HepG2 (cell line): ENCODE data around the gene ROCK1. TPM values are rescaled to one million over a fixed set of nuclear protein-coding genes. Genes with fewer than 3 reads are reported as not detected.

Experiments used
- ATAC-seq: fragments of 200-7000 bp; cut with Tn5 transposase; 3 replicates; pipeline ENCODE4 v1.9.1; 2020; ENCODE audit warnings: mild to moderate bottlenecking, moderate library complexity
- BruUV-seq: library from RNA; stranded (reverse); fragments of 400-500 nt; replicated peaks from 2 replicates; lab custom pipeline; 2021; lab: Mats Ljungman, UMichigan
- CTCF ChIA-PET: fragments of 300-600 bp; formaldehyde crosslinking; extraction: SDS; loops from one replicate; lab custom pipeline; 2021; ENCODE audit warnings: low total read pairs, inconsistent platforms, low intra/inter-chr PET ratio; lab: Yijun Ruan, JAX
- POLR2A ChIA-PET: fragments of 350-600 bp; sonication (Branson Sonifier 250); formaldehyde crosslinking; loops from one replicate; lab custom pipeline; 2020; ENCODE audit warnings: antibody characterized with exemption, inconsistent platforms; lab: Yijun Ruan, JAX
- DNase-seq: peaks from one replicate; pipeline ENCODE4 v3.0.0-alpha.2; 2015; ENCODE audit warnings: low spot score
- FAIRE-seq: peaks from 3 replicates; lab custom pipeline; 2011; peaks lifted over from hg19 to GRCh38; lab: Jason Lieb, UNC
- H2AFZ ChIP-seq: one replicate; pipeline ENCODE4 v1.6.1; 2011; ENCODE audit warnings: low read length, inconsistent platforms
- H3K27ac ChIP-seq: fragments of 300-600 bp; 3 replicates; pipeline ENCODE4 v1.8.0; 2011; ENCODE audit warnings: mixed run types, mild to moderate bottlenecking, mixed read lengths, low read length, inconsistent platforms; ENCODE audit not compliant: insufficient read depth; ENCODE audit errors: extremely low read length
- H3K27me3 ChIP-seq, 2 experiments: fragments of 200-600 bp in 1 of 2; 2 replicates in 1 of 2; 3 replicates in 1 of 2; pipeline versions ENCODE4 v1.6.0 to v1.8.0; 2011; ENCODE audit warnings: low read length in 2 of 2, mild to moderate bottlenecking in 2 of 2, moderate library complexity in 2 of 2, inconsistent platforms in 1 of 2; ENCODE audit not compliant: insufficient read depth in 2 of 2, control insufficient read depth in 1 of 2
- H3K36me3 ChIP-seq, 2 experiments: fragments of 200-600 bp in 1 of 2; replicated peaks in 1 of 2; 2 replicates in 1 of 2; 3 replicates in 1 of 2; pipeline versions ENCODE4 v1.5.1 to v1.8.0; 2011; ENCODE audit warnings: low read length in 2 of 2, inconsistent platforms in 1 of 2; ENCODE audit not compliant: insufficient read depth in 2 of 2, control insufficient read depth in 1 of 2
- H3K4me1 ChIP-seq: 2 replicates; pipeline ENCODE4 v1.5.1; 2012; ENCODE audit warnings: low read length, inconsistent platforms; ENCODE audit not compliant: insufficient read depth
- H3K4me2 ChIP-seq: 2 replicates; pipeline ENCODE4 v1.6.0; 2011; ENCODE audit warnings: low read depth, low read length, inconsistent platforms
- H3K4me3 ChIP-seq, 3 experiments: fragments of 200-600 bp in 1 of 3; sonication (generic), shearing (Covaris generic) in 1 of 3; replicated peaks in 1 of 3; 2 replicates each; pipeline ENCODE4 v1.5.1; 2011 to 2016; ENCODE audit warnings: low read length in 3 of 3, inconsistent platforms in 2 of 3, low read depth in 2 of 3, mild to moderate bottlenecking in 2 of 3, control low read depth in 1 of 3, mixed read lengths in 1 of 3; ENCODE audit not compliant: insufficient read depth in 1 of 3
- H3K79me2 ChIP-seq: one replicate; pipeline ENCODE4 v1.6.1; 2011; ENCODE audit warnings: low read length, inconsistent platforms; ENCODE audit not compliant: insufficient read depth
- H3K9ac ChIP-seq: 2 replicates; pipeline ENCODE4 v1.6.0; 2011; ENCODE audit warnings: mild to moderate bottlenecking, low read depth, low read length, inconsistent platforms; ENCODE audit not compliant: insufficient read depth
- H3K9me3 ChIP-seq: 2 replicates; pipeline ENCODE4 v1.5.1; 2012; ENCODE audit warnings: mild to moderate bottlenecking, low read length
- H4K20me1 ChIP-seq: 2 replicates; pipeline ENCODE4 v1.6.0; 2011; ENCODE audit warnings: inconsistent platforms, mild to moderate bottlenecking, low read length, moderate library complexity; ENCODE audit not compliant: insufficient read depth
- FOXC1 ChIP-seq: sonication (generic); formaldehyde crosslinking; IDR thresholded peaks from 2 replicates; pipeline ENCODE4 v1.8.0; 2022; ENCODE audit warnings: mild to moderate bottlenecking, missing genetic modification reagents, borderline replicate concordance
- IKZF5 ChIP-seq: IDR thresholded peaks from 2 replicates; pipeline ENCODE4 v1.6.1; 2018; ENCODE audit warnings: missing genetic modification reagents, mild to moderate bottlenecking, missing compliant biosample characterization
- KLF9 ChIP-seq: IDR thresholded peaks from 2 replicates; pipeline ENCODE4 v1.6.1; 2016; ENCODE audit warnings: low read depth
- MTERF4 ChIP-seq: sonication (generic); formaldehyde crosslinking; IDR thresholded peaks from 2 replicates; pipeline ENCODE4 v1.8.0; 2023; ENCODE audit warnings: mild to moderate bottlenecking, missing genetic modification reagents
- MYNN ChIP-seq: sonication (generic); formaldehyde crosslinking; IDR thresholded peaks from 2 replicates; pipeline ENCODE4 v1.4.0; 2020; ENCODE audit warnings: mild to moderate bottlenecking, low read depth, missing genetic modification reagents
- NR2F2 ChIP-seq: IDR thresholded peaks from 2 replicates; pipeline ENCODE4 v1.6.1; 2012; ENCODE audit warnings: low read depth, inconsistent platforms, borderline replicate concordance
- NR3C1 ChIP-seq: sonication (generic); formaldehyde crosslinking; IDR thresholded peaks from 2 replicates; pipeline ENCODE4 v1.4.0; 2020; ENCODE audit warnings: missing genetic modification reagents
- RFX1 ChIP-seq: fragments of 450-650 bp; IDR thresholded peaks from 2 replicates; pipeline ENCODE4 v1.6.1; 2017
- SNRNP70 ChIP-seq: fragments of 200-400 bp; formaldehyde crosslinking; IDR thresholded peaks from 2 replicates; pipeline ENCODE4 v1.6.1; 2017; ENCODE audit warnings: mild to moderate bottlenecking, low read depth, low read length, moderate library complexity
- ZNF607 ChIP-seq: sonication (generic); formaldehyde crosslinking; IDR thresholded peaks from 2 replicates; pipeline ENCODE4 v1.5.1; 2020; ENCODE audit warnings: missing genetic modification reagents, mild to moderate bottlenecking, borderline replicate concordance
- ZNF777 ChIP-seq: sonication (generic); formaldehyde crosslinking; IDR thresholded peaks from 2 replicates; pipeline ENCODE4 v1.4.0; 2020; ENCODE audit warnings: missing genetic modification reagents
- ZNF780A ChIP-seq: sonication (generic); formaldehyde crosslinking; IDR thresholded peaks from 2 replicates; pipeline ENCODE4 v1.8.0; 2022; ENCODE audit warnings: mild to moderate bottlenecking, missing genetic modification reagents, moderate library complexity
- in situ Hi-C: cut with HindIII; loops from 2 replicates; pipeline ENCODE4 v1.10.0; 2017; ENCODE audit warnings: low pct_unique_long_range_greater_than_20kb; ENCODE audit not compliant: extremely low pct_ligation_motif_present
- intact Hi-C: fragments of 100-400 bp; cut with micrococcal nuclease; formaldehyde crosslinking; loops from one replicate; pipeline ENCODE4 v1.10.0; 2022; ENCODE audit not compliant: unreplicated experiment
- polyA plus RNA-seq, 8 experiments: library from polyadenylated mRNA; depleted of rRNA in 3 of 8; stranded (reverse) in 7 of 8; unstranded in 1 of 8; fragments of >200 nt; fragmentation: Illumina TruSeq in 4 of 8; extraction: Trizol in 4 of 8; gene quantifications; 2 replicates each; pipeline versions ENCODE4 v1.2.1 to v1.2.3, GENCODE V29; 2011 to 2016; ENCODE audit warnings: low read depth in 4 of 8, missing spikeins in 1 of 8, mixed read lengths in 1 of 8; ENCODE audit not compliant: insufficient read depth in 1 of 8
- total RNA-seq, 5 experiments: library from RNA; depleted of rRNA; stranded (reverse); fragments of >200 nt; fragmentation: Illumina TruSeq; extraction: Trizol; gene quantifications; 2 replicates each; pipeline ENCODE4 v1.2.3, GENCODE V29; 2016; ENCODE audit warnings: low read depth in 1 of 5
- TF ChIP-seq, protein P1 (sequence below): sonication (generic); formaldehyde crosslinking; IDR thresholded peaks from 2 replicates; pipeline ENCODE4 v1.4.0; 2020; ENCODE audit warnings: mild to moderate bottlenecking, missing genetic modification reagents
- TF ChIP-seq, protein P2 (sequence below): sonication (generic); formaldehyde crosslinking; IDR thresholded peaks from 2 replicates; pipeline ENCODE4 v1.4.0; 2020; ENCODE audit warnings: missing genetic modification reagents

ROCK1 gene
- total and polyA plus RNA-seq, 2 of the 13 experiments (the other 11 are each of a cell fraction or from before 2014, with no cell fraction given) = 10.5 to 27.2 TPM

GRCh38 chr18:21056545-21056944 is 55.1 kb downstream of the ROCK1 start:
- CTCF ChIA-PET = no interaction called here
- TF ChIP-seq ZNF777 (CRISPR knock-in tag) = no peak
- no peak for TF ChIP-seq IKZF5 (CRISPR knock-in tag)
- no peak for TF ChIP-seq NR3C1 (CRISPR knock-in tag)
- TF ChIP-seq MTERF4 (CRISPR knock-in tag) = no peak
- TF ChIP-seq, protein P1, sequence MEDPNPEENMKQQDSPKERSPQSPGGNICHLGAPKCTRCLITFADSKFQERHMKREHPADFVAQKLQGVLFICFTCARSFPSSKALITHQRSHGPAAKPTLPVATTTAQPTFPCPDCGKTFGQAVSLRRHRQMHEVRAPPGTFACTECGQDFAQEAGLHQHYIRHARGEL = no peak
- TF ChIP-seq FOXC1 (CRISPR knock-in tag) = no peak
- no peak for TF ChIP-seq ZNF780A (CRISPR knock-in tag)
- no peak for TF ChIP-seq RFX1
- no peak for TF ChIP-seq MYNN (CRISPR knock-in tag)
- TF ChIP-seq NR2F2 = no peak
- no peak for TF ChIP-seq SNRNP70
- TF ChIP-seq ZNF607 (CRISPR knock-in tag) = no peak
- TF ChIP-seq, protein P2, sequence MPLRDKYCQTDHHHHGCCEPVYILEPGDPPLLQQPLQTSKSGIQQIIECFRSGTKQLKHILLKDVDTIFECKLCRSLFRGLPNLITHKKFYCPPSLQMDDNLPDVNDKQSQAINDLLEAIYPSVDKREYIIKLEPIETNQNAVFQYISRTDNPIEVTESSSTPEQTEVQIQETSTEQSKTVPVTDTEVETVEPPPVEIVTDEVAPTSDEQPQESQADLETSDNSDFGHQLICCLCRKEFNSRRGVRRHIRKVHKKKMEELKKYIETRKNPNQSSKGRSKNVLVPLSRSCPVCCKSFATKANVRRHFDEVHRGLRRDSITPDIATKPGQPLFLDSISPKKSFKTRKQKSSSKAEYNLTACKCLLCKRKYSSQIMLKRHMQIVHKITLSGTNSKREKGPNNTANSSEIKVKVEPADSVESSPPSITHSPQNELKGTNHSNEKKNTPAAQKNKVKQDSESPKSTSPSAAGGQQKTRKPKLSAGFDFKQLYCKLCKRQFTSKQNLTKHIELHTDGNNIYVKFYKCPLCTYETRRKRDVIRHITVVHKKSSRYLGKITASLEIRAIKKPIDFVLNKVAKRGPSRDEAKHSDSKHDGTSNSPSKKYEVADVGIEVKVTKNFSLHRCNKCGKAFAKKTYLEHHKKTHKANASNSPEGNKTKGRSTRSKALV (CRISPR knock-in tag) = no peak
- no peak for TF ChIP-seq KLF9 (CRISPR knock-in tag)
- TF ChIP-seq, all 625 proteins: peak for 0
- no TSS peak for BruUV-seq
- no peak overlapping the region for H2AFZ ChIP-seq
- no peaks in the 10 kb centered on the region for H3K9me3 ChIP-seq
- H3K4me1 ChIP-seq = peaks cover 14% of the 10 kb centered on the region
- H3K36me3 ChIP-seq = no peaks in the 10 kb centered on the region
- intact Hi-C loops (loop anchor here (10.0 kb wide), 1 partner anchor 48 kb away; no protein-coding TSS in a partner anchor), in situ Hi-C loops (no loop called here)
- H3K9ac ChIP-seq = no peak overlapping the region
- ATAC-seq (no peak), DNase-seq (no peak), FAIRE-seq (no peak)
- POLR2A ChIA-PET = no interaction called here
- H3K4me3 ChIP-seq = no peak overlapping the region
- H4K20me1 ChIP-seq = peaks cover 3% of the 10 kb centered on the region; the same call in 1 of the 2 replicates
- H3K79me2 ChIP-seq = peaks cover 5% of the 10 kb centered on the region
- H3K27me3 ChIP-seq = no peaks in the 10 kb centered on the region
- no peak overlapping the region for H3K4me2 ChIP-seq
- H3K27ac ChIP-seq = no peak overlapping the region
